ENCODE measurements around the gene MDH2. TPM values are rescaled to one million over a fixed set of nuclear protein-coding genes. Genes with fewer than 3 reads are reported as not detected.
A peak's percentile ranks its signal among the peaks of the same experiment; 100 is the strongest.
"Not testable (repeated sequence)": the region's sequence is repeated elsewhere in the genome, so short reads cannot be mapped to it uniquely, and the experiment has no call there.

MDH2 gene
- total and polyA plus RNA-seq, 5 donors = 310 to 499 (median 469) TPM

GRCh38 chr7:76016191-76016947, 31.5 kb upstream of the MDH2 start:
- intact Hi-C loops (cut with DNase I) = loop anchor here in 3 of 4 donors (2.0 to 5.0 kb wide), 2 partner anchors 149 to 150 kb away; no protein-coding TSS in a partner anchor
- WGBS = 86% methylated on average over 13 of the region's 13 CpGs
- DNase-seq (no peak), ATAC-seq (no peak)
- Histone ChIP-seq H3K9me3 (ENCODE audit: control insufficient read depth, low read length) (no peaks in the 10 kb centered on the region), H3K27me3 (ENCODE audit: control insufficient read depth, insufficient read depth) (no peaks in the 10 kb centered on the region), H3K4me3 (ENCODE audit: low read length) (no peak overlapping the region), H3K4me1 (ENCODE audit: control insufficient read depth, insufficient read depth, low read length) (no peaks in the 10 kb centered on the region), H3K27ac (ENCODE audit: low read length) (no peak overlapping the region)

GRCh38 chr7:76018520-76018919, 29.4 kb upstream of the MDH2 start:
- DNase-seq; H3K27ac ChIP-seq (ENCODE audit: low read length); H3K9me3 ChIP-seq (ENCODE audit: control insufficient read depth, low read length); H3K27me3 ChIP-seq (ENCODE audit: control insufficient read depth, insufficient read depth); H3K4me1 ChIP-seq (ENCODE audit: control insufficient read depth, insufficient read depth, low read length); H3K4me3 ChIP-seq (ENCODE audit: low read length); ATAC-seq: not testable (repeated sequence)
- intact Hi-C loops (cut with DNase I) = loop anchor here in 2 of 4 donors (5.0 kb wide), 1 partner anchor 151 kb away; no protein-coding TSS in a partner anchor
- 98% methylated on average over 4 of the region's 4 CpGs for WGBS

GRCh38 chr7:76020031-76020714, 27.7 kb upstream of the MDH2 start:
- H3K27ac ChIP-seq (ENCODE audit: low read length) = no peak overlapping the region
- no peak overlapping the region for H3K4me3 ChIP-seq (ENCODE audit: low read length)
- H3K9me3 ChIP-seq (ENCODE audit: control insufficient read depth, low read length) = no peaks in the 10 kb centered on the region
- H3K4me1 ChIP-seq (ENCODE audit: control insufficient read depth, insufficient read depth, low read length) = no peaks in the 10 kb centered on the region
- DNase-seq (peak; percentile 79 to 90 (median 90)), ATAC-seq (peak; percentile 74 to 78)
- no peaks in the 10 kb centered on the region for H3K27me3 ChIP-seq (ENCODE audit: control insufficient read depth, insufficient read depth)
- 42% methylated on average over 6 of the region's 6 CpGs for WGBS
- intact Hi-C loops (cut with DNase I) = loop anchor here in 1 of 4 donors (1.0 kb wide), 1 partner anchor 154 kb away; no protein-coding TSS in a partner anchor

- Histone ChIP-seq H3K4me3 (ENCODE audit: low read length) (no peak overlapping the region), H3K27ac (ENCODE audit: low read length) (no peak overlapping the region), H3K9me3 (ENCODE audit: control insufficient read depth, low read length) (no peaks in the 10 kb centered on the region), H3K27me3 (ENCODE audit: control insufficient read depth, insufficient read depth) (no peaks in the 10 kb centered on the region), H3K4me1 (ENCODE audit: control insufficient read depth, insufficient read depth, low read length) (no peaks in the 10 kb centered on the region)
- intact Hi-C loops (cut with DNase I) = no loop called here
- WGBS = 92% methylated on average over 7 of the region's 7 CpGs
- ATAC-seq (no peak), DNase-seq (no peak)
Measured at GRCh38 chr7:76022026-76022780, 25.7 kb upstream of the MDH2 start.

GRCh38 chr7:76023002-76023401, 24.9 kb upstream of the MDH2 start:
- Histone ChIP-seq H3K4me1 (ENCODE audit: control insufficient read depth, insufficient read depth, low read length) (no peaks in the 10 kb centered on the region), H3K27ac (ENCODE audit: low read length) (no peak overlapping the region), H3K9me3 (ENCODE audit: control insufficient read depth, low read length) (no peaks in the 10 kb centered on the region), H3K4me3 (ENCODE audit: low read length) (no peak overlapping the region), H3K27me3 (ENCODE audit: control insufficient read depth, insufficient read depth) (no peaks in the 10 kb centered on the region)
- no peak for DNase-seq
- peak; percentile 66 to 72 for ATAC-seq
- intact Hi-C loops (cut with DNase I) = no loop called here
- 44% methylated on average over 4 of the region's 4 CpGs for WGBS

GRCh38 chr7:76029682-76030081, 18.2 kb upstream of the MDH2 start:
- H3K9me3 ChIP-seq (ENCODE audit: control insufficient read depth, low read length); H3K4me3 ChIP-seq (ENCODE audit: low read length); H3K27me3 ChIP-seq (ENCODE audit: control insufficient read depth, insufficient read depth); H3K4me1 ChIP-seq (ENCODE audit: control insufficient read depth, insufficient read depth, low read length); intact Hi-C loops (cut with DNase I); DNase-seq; ATAC-seq; H3K27ac ChIP-seq (ENCODE audit: low read length): not testable (repeated sequence)
- WGBS = 97% methylated on average over 7 of the region's 7 CpGs

GRCh38 chr7:76031964-76032363, 15.9 kb upstream of the MDH2 start:
- intact Hi-C loops (cut with DNase I) = no loop called here
- Histone ChIP-seq H3K4me3 (ENCODE audit: low read length) (no peak overlapping the region), H3K4me1 (ENCODE audit: control insufficient read depth, insufficient read depth, low read length) (no peaks in the 10 kb centered on the region), H3K9me3 (ENCODE audit: control insufficient read depth, low read length) (no peaks in the 10 kb centered on the region), H3K27me3 (ENCODE audit: control insufficient read depth, insufficient read depth) (no peaks in the 10 kb centered on the region), H3K27ac (ENCODE audit: low read length) (no peak overlapping the region)
- DNase-seq = no peak
- ATAC-seq = no peak
- 100% methylated on average over 1 of the region's 1 CpG for WGBS

- no peak for DNase-seq
- no peak overlapping the region for H3K27ac ChIP-seq (ENCODE audit: low read length)
- no peaks in the 10 kb centered on the region for H3K4me1 ChIP-seq (ENCODE audit: control insufficient read depth, insufficient read depth, low read length)
- no peaks in the 10 kb centered on the region for H3K27me3 ChIP-seq (ENCODE audit: control insufficient read depth, insufficient read depth)
- intact Hi-C loops (cut with DNase I) = no loop called here
- WGBS = 65% methylated on average over 5 of the region's 5 CpGs
- no peak overlapping the region for H3K4me3 ChIP-seq (ENCODE audit: low read length)
- peak; percentile 76 to 83 for ATAC-seq
- H3K9me3 ChIP-seq (ENCODE audit: control insufficient read depth, low read length) = no peaks in the 10 kb centered on the region
Measured at GRCh38 chr7:76037310-76037709, 10.6 kb upstream of the MDH2 start.

- 84% methylated on average over 6 of the region's 6 CpGs for whole genome bisulfite sequencing
- ATAC-seq = no peak
- DNase-seq = peak in 1 of 3 donors; percentile 2
- Histone ChIP-seq H3K27ac (ENCODE audit: low read length) (no peak overlapping the region), H3K9me3 (ENCODE audit: control insufficient read depth, low read length) (no peaks in the 10 kb centered on the region), H3K27me3 (ENCODE audit: control insufficient read depth, insufficient read depth) (no peaks in the 10 kb centered on the region), H3K4me3 (ENCODE audit: low read length) (no peak overlapping the region), H3K4me1 (ENCODE audit: control insufficient read depth, insufficient read depth, low read length) (no peaks in the 10 kb centered on the region)
- intact Hi-C loops (cut with DNase I) = no loop called here
Measured at GRCh38 chr7:76040126-76040525, 7.8 kb upstream of the MDH2 start.

- no peak for DNase-seq
- intact Hi-C loops (cut with DNase I) = no loop called here
- WGBS = 95% methylated on average over 7 of the region's 7 CpGs
Measured at GRCh38 chr7:76044375-76044865, 3.5 kb upstream of the MDH2 start.

More at GRCh38 chr7:76044375-76044865, 3.5 kb upstream of the MDH2 start:
- no peaks in the 10 kb centered on the region for H3K9me3 ChIP-seq (ENCODE audit: control insufficient read depth, low read length)
- H3K27me3 ChIP-seq (ENCODE audit: control insufficient read depth, insufficient read depth) = no peaks in the 10 kb centered on the region
- no peak overlapping the region for H3K4me3 ChIP-seq (ENCODE audit: low read length)
- no peak overlapping the region for H3K27ac ChIP-seq (ENCODE audit: low read length)
- no peak for ATAC-seq
- peaks cover 2% of the 10 kb centered on the region for H3K4me1 ChIP-seq (ENCODE audit: control insufficient read depth, insufficient read depth, low read length)

Data from right cardiac atrium (tissue), 5 donors.